ENCODE measurements around the gene JUND.

GRCh38 chr19:18291590-18292461 lies 10.4 kb upstream of the JUND start:
- TF ChIP-seq EZH2phosphoT487 (IDR thresholded peaks at IDR 0.05; ENCODE audit: borderline replicate concordance, low read depth) (no peak), POLR2AphosphoS5 (IDR thresholded peaks at IDR 0.05; ENCODE audit: low read depth, low read length) (peak; percentile 40; the same call in 1 of the 2 replicates), CTCF (IDR thresholded peaks at IDR 0.05) (no peak)
